ENCODE data around the gene STAG3.
A peak's percentile ranks its signal among the peaks of the same experiment; 100 is the strongest.

The STAG3 gene

GRCh38 chr7:100166317-100166940 is 11.3 kb upstream of the STAG3 start:
- H3K4me1 Mint-ChIP-seq: peaks cover 40% of the 10 kb centered on the region
- peak overlapping the region; percentile 26 for H3K4me3 Mint-ChIP-seq
- H3K27me3 Mint-ChIP-seq (ENCODE audit: low read depth, poor library complexity): peaks cover 60% of the 10 kb centered on the region
- no peaks in the 10 kb centered on the region for H3K9me3 Mint-ChIP-seq
- TF ChIP-seq CTCF (IDR thresholded peaks at IDR 0.05): no peak
- H3K27ac Mint-ChIP-seq: no peak overlapping the region
- DNase-seq: no peak
- peaks cover 7% of the 10 kb centered on the region for H3K36me3 Mint-ChIP-seq (ENCODE audit: low read depth)

GRCh38 chr7:100166970-100167911 is 10.5 kb upstream of the STAG3 start:
- TF ChIP-seq CTCF (IDR thresholded peaks at IDR 0.05): no peak
- Mint-ChIP-seq H3K27ac (no peak overlapping the region), H3K36me3 (ENCODE audit: low read depth) (peaks cover 7% of the 10 kb centered on the region), H3K4me3 (peak overlapping the region; percentile 83), H3K4me1 (peaks cover 45% of the 10 kb centered on the region), H3K9me3 (no peaks in the 10 kb centered on the region), H3K27me3 (ENCODE audit: low read depth, poor library complexity) (peaks cover 62% of the 10 kb centered on the region)
- no peak for DNase-seq

GRCh38 chr7:100167912-100168323 is 9.8 kb upstream of the STAG3 start:
- DNase-seq: peak; percentile 37
- H3K9me3 Mint-ChIP-seq: no peaks in the 10 kb centered on the region
- H3K27me3 Mint-ChIP-seq (ENCODE audit: low read depth, poor library complexity): peaks cover 64% of the 10 kb centered on the region
- TF ChIP-seq CTCF (IDR thresholded peaks at IDR 0.05): no peak
- no peak overlapping the region for H3K27ac Mint-ChIP-seq
- H3K4me3 Mint-ChIP-seq: peak overlapping the region; percentile 83
- H3K36me3 Mint-ChIP-seq (ENCODE audit: low read depth): peaks cover 7% of the 10 kb centered on the region
- peaks cover 45% of the 10 kb centered on the region for H3K4me1 Mint-ChIP-seq

GRCh38 chr7:100169147-100169850 is 8.4 kb upstream of the STAG3 start:
- Mint-ChIP-seq H3K9me3 (no peaks in the 10 kb centered on the region), H3K27me3 (ENCODE audit: low read depth, poor library complexity) (peaks cover 64% of the 10 kb centered on the region), H3K27ac (no peak overlapping the region), H3K36me3 (ENCODE audit: low read depth) (peaks cover 20% of the 10 kb centered on the region), H3K4me1 (peaks cover 50% of the 10 kb centered on the region), H3K4me3 (peak overlapping the region; percentile 83)
- no peak for TF ChIP-seq CTCF (IDR thresholded peaks at IDR 0.05)
- DNase-seq: no peak

- peaks cover 64% of the 10 kb centered on the region for H3K27me3 Mint-ChIP-seq (ENCODE audit: low read depth, poor library complexity)
- no peak overlapping the region for H3K27ac Mint-ChIP-seq
- peaks cover 30% of the 10 kb centered on the region for H3K36me3 Mint-ChIP-seq (ENCODE audit: low read depth)
- H3K4me1 Mint-ChIP-seq: peaks cover 59% of the 10 kb centered on the region
- TF ChIP-seq CTCF (IDR thresholded peaks at IDR 0.05): no peak
- DNase-seq: no peak
- H3K4me3 Mint-ChIP-seq: peak overlapping the region; percentile 78
- no peaks in the 10 kb centered on the region for H3K9me3 Mint-ChIP-seq
These were observed 7.4 kb upstream of the STAG3 start for GRCh38 chr7:100170101-100170897.

All from nephron progenitor cell (in vitro differentiated cells).